PC-9 (cell line): Measurements from ENCODE around the gene TMUB1. TPM values are rescaled to one million over a fixed set of nuclear protein-coding genes. Genes with fewer than 3 reads are reported as not detected.

Experiments used
- BruUV-seq: library from RNA; stranded (reverse); fragments of 400-500 nt; replicated peaks from 2 replicates; lab custom pipeline; 2021; lab: Mats Ljungman, UMichigan
- CTCF ChIA-PET: fragments of 300-600 bp; sonication (Branson Sonifier 250); formaldehyde crosslinking; loops from one replicate; lab custom pipeline; 2022; ENCODE audit warnings: antibody characterized with exemption; lab: Charles Lee
- POLR2A ChIA-PET: fragments of 300-600 bp; sonication (Branson Sonifier 250); formaldehyde crosslinking; loops from one replicate; lab custom pipeline; 2022; ENCODE audit warnings: antibody characterized with exemption; ENCODE audit not compliant: unreplicated experiment; lab: Charles Lee
- DNase-seq, 2 experiments: peaks; one replicate each; pipeline versions ENCODE4 v3.0.0 to v3.0.0-alpha.2; 2015 to 2022; ENCODE audit warnings: mixed read lengths in 1 of 2
- H2AFZ ChIP-seq: fragments of 200-600 bp; sonication (generic); 2 replicates; pipeline ENCODE4 v1.8.1; 2017; ENCODE audit warnings: antibody characterized with exemption
- H3F3A ChIP-seq: fragments of 200-600 bp; sonication (generic); 2 replicates; pipeline ENCODE4 v1.8.1; 2017; ENCODE audit warnings: antibody characterized with exemption, mild to moderate bottlenecking, low read depth; ENCODE audit not compliant: insufficient read depth
- H3K27ac ChIP-seq: fragments of 200-600 bp; sonication (generic); 2 replicates; pipeline ENCODE4 v1.6.1; 2016; ENCODE audit warnings: mixed run types
- H3K27me3 ChIP-seq: fragments of 200-600 bp; sonication (generic); 2 replicates; pipeline ENCODE4 v1.6.1; 2016; ENCODE audit warnings: low read depth, mixed run types; ENCODE audit not compliant: insufficient read depth
- H3K36me3 ChIP-seq: fragments of 200-600 bp; sonication (generic); 2 replicates; pipeline ENCODE4 v1.6.1; 2016; ENCODE audit warnings: low read depth, mixed run types
- H3K4me1 ChIP-seq: fragments of 200-600 bp; sonication (generic); replicated peaks from 2 replicates; pipeline ENCODE4 v1.6.1; 2016; ENCODE audit warnings: mixed run types; ENCODE audit not compliant: insufficient read depth
- H3K4me2 ChIP-seq: fragments of 200-600 bp; sonication (generic); 2 replicates; pipeline ENCODE4 v1.6.1; 2017; ENCODE audit warnings: mixed run types
- H3K4me3 ChIP-seq: fragments of 200-600 bp; sonication (generic); 2 replicates; pipeline ENCODE4 v1.6.1; 2016; ENCODE audit warnings: mixed run types
- H3K79me2 ChIP-seq: fragments of 200-600 bp; sonication (generic); 2 replicates; pipeline ENCODE4 v1.6.1; 2017; ENCODE audit warnings: low read depth, mixed run types
- H3K9me2 ChIP-seq: fragments of 200-600 bp; sonication (generic); 2 replicates; pipeline ENCODE4 v1.8.1; 2017; ENCODE audit warnings: mild to moderate bottlenecking; ENCODE audit not compliant: insufficient read depth
- H3K9me3 ChIP-seq: fragments of 200-600 bp; sonication (generic); 2 replicates; pipeline ENCODE4 v1.8.1; 2016; ENCODE audit warnings: low read depth; ENCODE audit not compliant: insufficient read depth
- H4K20me1 ChIP-seq: fragments of 200-600 bp; sonication (generic); 2 replicates; pipeline ENCODE4 v1.8.1; 2017; ENCODE audit not compliant: insufficient read depth
- CTCF ChIP-seq: fragments of 200-600 bp; sonication (generic); conservative IDR thresholded peaks from 2 replicates; pipeline ENCODE4 v1.6.1; 2017; ENCODE audit warnings: mixed run types, antibody characterized with exemption, mild to moderate bottlenecking, moderate library complexity
- EZH2 ChIP-seq: fragments of 200-600 bp; sonication (generic); IDR thresholded peaks from 2 replicates; pipeline ENCODE4 v1.8.0; 2017; ENCODE audit warnings: antibody characterized with exemption, low read depth
- intact Hi-C: fragments of 100-400 bp; cut with micrococcal nuclease; formaldehyde crosslinking; loops from one replicate; pipeline ENCODE4 v1.10.0; 2022; ENCODE audit not compliant: unreplicated experiment
- total RNA-seq: library from RNA; stranded (reverse); gene quantifications from 2 replicates; pipeline ENCODE4 v1.2.3, GENCODE V29; 2021

TMUB1 gene
- total RNA-seq, 1 experiment from 2014 or later: 87.8 TPM

GRCh38 chr7:151047976-151048815 is 35.1 kb downstream of the TMUB1 start, which contains the start of gene ASIC3:
Gene ASIC3 (plus strand): TSS chr7:151048531. CDS start chr7:151048886, 355 bp downstream.
- Histone ChIP-seq H3K4me2 (peak within 1 kb of the TSS; percentile 40), H3K27ac (no peak within 1 kb of the TSS), H3K79me2 (no peaks in the 10 kb centered on the region), H4K20me1 (no peaks in the 10 kb centered on the region), H3K9me2 (no peaks in the 10 kb centered on the region), H3F3A (peaks cover 18% of the 10 kb centered on the region; the same call in 1 of the 2 replicates), H3K36me3 (no peaks in the 10 kb centered on the region), H3K27me3 (no peaks in the 10 kb centered on the region), H2AFZ (no peak within 1 kb of the TSS), H3K4me1 (peaks cover 18% of the 10 kb centered on the region), H3K9me3 (no peaks in the 10 kb centered on the region), H3K4me3 (no peak within 1 kb of the TSS)
- no peak for DNase-seq
- intact Hi-C loops: no loop called here
- BruUV-seq: no TSS peak
- ChIA-PET CTCF (interaction anchor here (0.7 kb wide), 1 partner anchor 308 kb away, joined by 17 read pairs; no protein-coding TSS in a partner anchor), POLR2A (no interaction called here)
- TF ChIP-seq CTCF (no peak), EZH2 (no peak)

- intact Hi-C loops: no loop called here
- H3K9me3 ChIP-seq: no peaks in the 10 kb centered on the region
- no peaks in the 10 kb centered on the region for H3K36me3 ChIP-seq
- no peaks in the 10 kb centered on the region for H3K27me3 ChIP-seq
- H3K79me2 ChIP-seq: no peaks in the 10 kb centered on the region
- H3F3A ChIP-seq: peaks cover 14% of the 10 kb centered on the region; the same call in 1 of the 2 replicates
- TF ChIP-seq EZH2: no peak
- TF ChIP-seq CTCF: no peak
- peaks cover 18% of the 10 kb centered on the region for H3K4me1 ChIP-seq
- H3K4me3 ChIP-seq: no peak overlapping the region
- no peaks in the 10 kb centered on the region for H4K20me1 ChIP-seq
- ChIA-PET POLR2A (interaction anchor here (1.1 kb wide), 1 partner anchor 18 kb away, joined by 9 read pairs; the partner anchor contains the start of gene ABCB8), CTCF (interaction anchor here (0.6 kb wide), 1 partner anchor 310 kb away, joined by 6 read pairs; no protein-coding TSS in a partner anchor)
- H3K27ac ChIP-seq: no peak overlapping the region
- peak; percentile 78 to 93 for DNase-seq
- no peak overlapping the region for H2AFZ ChIP-seq
- no peaks in the 10 kb centered on the region for H3K9me2 ChIP-seq
- no TSS peak for BruUV-seq
- H3K4me2 ChIP-seq: peak overlapping the region; percentile 40
Observed at GRCh38 chr7:151046603-151047573, 36.4 kb downstream of the TMUB1 start.

- no peaks in the 10 kb centered on the region for H3K27me3 ChIP-seq
- no peaks in the 10 kb centered on the region for H4K20me1 ChIP-seq
- no peak overlapping the region for H3K4me2 ChIP-seq
- H3K4me3 ChIP-seq: no peak overlapping the region
- CTCF ChIA-PET: no interaction called here
- DNase-seq: no peak
- intact Hi-C loops: no loop called here
- POLR2A ChIA-PET: no interaction called here
- H2AFZ ChIP-seq: no peak overlapping the region
- no peaks in the 10 kb centered on the region for H3K9me2 ChIP-seq
- H3F3A ChIP-seq: peaks cover 14% of the 10 kb centered on the region; the same call in 1 of the 2 replicates
- BruUV-seq: no TSS peak
- no peaks in the 10 kb centered on the region for H3K9me3 ChIP-seq
- H3K36me3 ChIP-seq: no peaks in the 10 kb centered on the region
- H3K4me1 ChIP-seq: peaks cover 18% of the 10 kb centered on the region
- no peaks in the 10 kb centered on the region for H3K79me2 ChIP-seq
- TF ChIP-seq EZH2 (no peak), CTCF (no peak)
- H3K27ac ChIP-seq: no peak overlapping the region
Observed at GRCh38 chr7:151045967-151046366, 37.3 kb downstream of the TMUB1 start.
